ENCODE measurements around the gene TRIO. TPM values are rescaled to one million over a fixed set of nuclear protein-coding genes. Genes with fewer than 3 reads are reported as not detected.
A peak's percentile ranks its signal among the peaks of the same experiment; 100 is the strongest.

Gene TRIO
- total RNA-seq, 2 experiments from 2014 or later = 3.5 to 6.6 TPM

- ChIA-PET CTCF (no interaction called here), POLR2A (no interaction called here)
- H3K4me1 Mint-ChIP-seq (ENCODE audit: low read depth) = no peaks in the 10 kb centered on the region
- no peak for DNase-seq
- ATAC-seq = no peak
- H3K27me3 Mint-ChIP-seq (ENCODE audit: low read depth) = no peaks in the 10 kb centered on the region
- H3K9me3 Mint-ChIP-seq (ENCODE audit: insufficient read depth) = no peaks in the 10 kb centered on the region
- H3K4me3 Mint-ChIP-seq = no peak overlapping the region
- H3K36me3 Mint-ChIP-seq (ENCODE audit: low read depth) = no peaks in the 10 kb centered on the region
- H3K27ac Mint-ChIP-seq = no peak overlapping the region
These were observed 113.0 kb downstream of the TRIO start for GRCh38 chr5:14256026-14256690.

GRCh38 chr5:14256756-14257393 lies 113.7 kb downstream of the TRIO start:
- Mint-ChIP-seq H3K4me3 (no peak overlapping the region), H3K36me3 (ENCODE audit: low read depth) (no peaks in the 10 kb centered on the region), H3K27me3 (ENCODE audit: low read depth) (peaks cover under 1% of the 10 kb centered on the region), H3K27ac (no peak overlapping the region), H3K4me1 (ENCODE audit: low read depth) (no peaks in the 10 kb centered on the region), H3K9me3 (ENCODE audit: insufficient read depth) (no peaks in the 10 kb centered on the region)
- ATAC-seq (no peak), DNase-seq (no peak)
- CTCF ChIA-PET = interaction anchor here (0.8 kb wide), 1 partner anchor 14 kb away, joined by 3 read pairs; no protein-coding TSS in a partner anchor
- POLR2A ChIA-PET = no interaction called here

GRCh38 chr5:14257995-14258403 lies 114.9 kb downstream of the TRIO start:
- ChIA-PET CTCF (interaction anchor here (0.8 kb wide), 1 partner anchor 13 kb away, joined by 3 read pairs; no protein-coding TSS in a partner anchor), POLR2A (no interaction called here)
- no peaks in the 10 kb centered on the region for H3K4me1 Mint-ChIP-seq (ENCODE audit: low read depth)
- ATAC-seq (no peak), DNase-seq (no peak)
- no peaks in the 10 kb centered on the region for H3K36me3 Mint-ChIP-seq (ENCODE audit: low read depth)
- no peaks in the 10 kb centered on the region for H3K9me3 Mint-ChIP-seq (ENCODE audit: insufficient read depth)
- H3K4me3 Mint-ChIP-seq = no peak overlapping the region
- peaks cover 10% of the 10 kb centered on the region for H3K27me3 Mint-ChIP-seq (ENCODE audit: low read depth)
- no peak overlapping the region for H3K27ac Mint-ChIP-seq

GRCh38 chr5:14258840-14259239 lies 115.7 kb downstream of the TRIO start:
- DNase-seq = no peak
- Mint-ChIP-seq H3K27me3 (ENCODE audit: low read depth) (peaks cover 16% of the 10 kb centered on the region), H3K4me1 (ENCODE audit: low read depth) (no peaks in the 10 kb centered on the region), H3K36me3 (ENCODE audit: low read depth) (no peaks in the 10 kb centered on the region), H3K9me3 (ENCODE audit: insufficient read depth) (no peaks in the 10 kb centered on the region), H3K27ac (no peak overlapping the region), H3K4me3 (no peak overlapping the region)
- no peak for ATAC-seq
- CTCF ChIA-PET = no interaction called here
- POLR2A ChIA-PET = no interaction called here

GRCh38 chr5:14260637-14261036 lies 117.5 kb downstream of the TRIO start:
- ChIA-PET CTCF (interaction anchor here (1.2 kb wide), 1 partner anchor 10 kb away, joined by 5 read pairs; no protein-coding TSS in a partner anchor), POLR2A (no interaction called here)
- no peaks in the 10 kb centered on the region for H3K9me3 Mint-ChIP-seq (ENCODE audit: insufficient read depth)
- no peak for ATAC-seq
- H3K4me3 Mint-ChIP-seq = no peak overlapping the region
- peaks cover 6% of the 10 kb centered on the region for H3K4me1 Mint-ChIP-seq (ENCODE audit: low read depth)
- H3K36me3 Mint-ChIP-seq (ENCODE audit: low read depth) = no peaks in the 10 kb centered on the region
- H3K27me3 Mint-ChIP-seq (ENCODE audit: low read depth) = peaks cover 24% of the 10 kb centered on the region
- no peak for DNase-seq
- no peak overlapping the region for H3K27ac Mint-ChIP-seq

GRCh38 chr5:14261235-14261634 lies 118.1 kb downstream of the TRIO start:
- H3K27ac Mint-ChIP-seq = no peak overlapping the region
- ChIA-PET CTCF (no interaction called here), POLR2A (no interaction called here)
- H3K4me3 Mint-ChIP-seq = no peak overlapping the region
- peaks cover 25% of the 10 kb centered on the region for H3K27me3 Mint-ChIP-seq (ENCODE audit: low read depth)
- H3K36me3 Mint-ChIP-seq (ENCODE audit: low read depth) = no peaks in the 10 kb centered on the region
- DNase-seq (no peak), ATAC-seq (no peak)
- peaks cover 6% of the 10 kb centered on the region for H3K4me1 Mint-ChIP-seq (ENCODE audit: low read depth)
- H3K9me3 Mint-ChIP-seq (ENCODE audit: insufficient read depth) = no peaks in the 10 kb centered on the region

- DNase-seq (no peak), ATAC-seq (no peak)
- H3K9me3 Mint-ChIP-seq (ENCODE audit: insufficient read depth) = no peaks in the 10 kb centered on the region
- H3K36me3 Mint-ChIP-seq (ENCODE audit: low read depth) = no peaks in the 10 kb centered on the region
- H3K4me1 Mint-ChIP-seq (ENCODE audit: low read depth) = peaks cover 6% of the 10 kb centered on the region
- no peak overlapping the region for H3K4me3 Mint-ChIP-seq
- no peak overlapping the region for H3K27ac Mint-ChIP-seq
- peaks cover 26% of the 10 kb centered on the region for H3K27me3 Mint-ChIP-seq (ENCODE audit: low read depth)
- ChIA-PET POLR2A (no interaction called here), CTCF (no interaction called here)
These were observed 118.9 kb downstream of the TRIO start for GRCh38 chr5:14261856-14262611.

- H3K27me3 Mint-ChIP-seq (ENCODE audit: low read depth) = peaks cover 31% of the 10 kb centered on the region
- H3K4me3 Mint-ChIP-seq = no peak overlapping the region
These were observed 120.0 kb downstream of the TRIO start for GRCh38 chr5:14263113-14263512.

GRCh38 chr5:14263699-14264098 lies 120.6 kb downstream of the TRIO start:
- H3K9me3 Mint-ChIP-seq (ENCODE audit: insufficient read depth) = no peaks in the 10 kb centered on the region
- H3K27me3 Mint-ChIP-seq (ENCODE audit: low read depth) = peaks cover 34% of the 10 kb centered on the region
- DNase-seq = no peak
- no peak overlapping the region for H3K4me3 Mint-ChIP-seq
- no peak for ATAC-seq
- peaks cover 6% of the 10 kb centered on the region for H3K4me1 Mint-ChIP-seq (ENCODE audit: low read depth)
- H3K36me3 Mint-ChIP-seq (ENCODE audit: low read depth) = no peaks in the 10 kb centered on the region
- POLR2A ChIA-PET = no interaction called here
- CTCF ChIA-PET = no interaction called here
- no peak overlapping the region for H3K27ac Mint-ChIP-seq

More at GRCh38 chr5:14263113-14263512, 120.0 kb downstream of the TRIO start:
- no peak overlapping the region for H3K27ac Mint-ChIP-seq
- ATAC-seq = no peak
- ChIA-PET POLR2A (no interaction called here), CTCF (no interaction called here)
- H3K9me3 Mint-ChIP-seq (ENCODE audit: insufficient read depth) = no peaks in the 10 kb centered on the region
- H3K4me1 Mint-ChIP-seq (ENCODE audit: low read depth) = peaks cover 6% of the 10 kb centered on the region
- no peaks in the 10 kb centered on the region for H3K36me3 Mint-ChIP-seq (ENCODE audit: low read depth)
- DNase-seq = no peak

- no peaks in the 10 kb centered on the region for H3K9me3 Mint-ChIP-seq (ENCODE audit: insufficient read depth)
- H3K4me1 Mint-ChIP-seq (ENCODE audit: low read depth) = peaks cover 6% of the 10 kb centered on the region
- peak; percentile 80 for DNase-seq
- ATAC-seq = peak; percentile 100
- ChIA-PET CTCF (no interaction called here), POLR2A (no interaction called here)
- H3K27me3 Mint-ChIP-seq (ENCODE audit: low read depth) = peaks cover 34% of the 10 kb centered on the region
- H3K27ac Mint-ChIP-seq = no peak overlapping the region
- peak overlapping the region; percentile 20 for H3K4me3 Mint-ChIP-seq
- no peaks in the 10 kb centered on the region for H3K36me3 Mint-ChIP-seq (ENCODE audit: low read depth)
These were observed 121.6 kb downstream of the TRIO start for GRCh38 chr5:14264605-14265316.

- H3K4me1 Mint-ChIP-seq (ENCODE audit: low read depth) = peaks cover 6% of the 10 kb centered on the region
- peaks cover 34% of the 10 kb centered on the region for H3K27me3 Mint-ChIP-seq (ENCODE audit: low read depth)
- CTCF ChIA-PET = no interaction called here
These were observed 122.4 kb downstream of the TRIO start for GRCh38 chr5:14265570-14265969.

GRCh38 chr5:14266171-14266570 lies 123.0 kb downstream of the TRIO start:
- no peak overlapping the region for H3K4me3 Mint-ChIP-seq
- no peak overlapping the region for H3K27ac Mint-ChIP-seq
- H3K27me3 Mint-ChIP-seq (ENCODE audit: low read depth) = peaks cover 34% of the 10 kb centered on the region
- ATAC-seq (no peak), DNase-seq (no peak)
- H3K36me3 Mint-ChIP-seq (ENCODE audit: low read depth) = no peaks in the 10 kb centered on the region
- CTCF ChIA-PET = no interaction called here
- no peaks in the 10 kb centered on the region for H3K9me3 Mint-ChIP-seq (ENCODE audit: insufficient read depth)
- peaks cover 7% of the 10 kb centered on the region for H3K4me1 Mint-ChIP-seq (ENCODE audit: low read depth)
- POLR2A ChIA-PET = no interaction called here

More at GRCh38 chr5:14265570-14265969, 122.4 kb downstream of the TRIO start:
- H3K36me3 Mint-ChIP-seq (ENCODE audit: low read depth) = no peaks in the 10 kb centered on the region
- no peak overlapping the region for H3K4me3 Mint-ChIP-seq
- no peaks in the 10 kb centered on the region for H3K9me3 Mint-ChIP-seq (ENCODE audit: insufficient read depth)
- no peak for DNase-seq
- ATAC-seq = no peak
- POLR2A ChIA-PET = no interaction called here
- H3K27ac Mint-ChIP-seq = no peak overlapping the region
